WERI-Rb-1 (cell line): ENCODE data around the gene CMSS1.

ENCODE experiments used
- DNase-seq: peaks from one replicate; pipeline ENCODE4 v3.0.0-alpha.2; 2020
- H3K27ac ChIP-seq: fragments of 250-450 bp; sonication (Bioruptor Pico); 2 replicates; pipeline ENCODE4 v1.5.1; 2020; ENCODE audit warnings: mild to moderate bottlenecking, moderate library complexity
- H3K27me3 ChIP-seq: fragments of 250-450 bp; sonication (Bioruptor Pico); 2 replicates; pipeline ENCODE4 v1.5.1; 2021; ENCODE audit warnings: mild to moderate bottlenecking, low read depth, moderate library complexity; ENCODE audit not compliant: insufficient read depth, severe bottlenecking
- H3K36me3 ChIP-seq: fragments of 250-450 bp; sonication (Bioruptor Pico); 2 replicates; pipeline ENCODE4 v1.5.1; 2020; ENCODE audit warnings: mild to moderate bottlenecking, moderate library complexity
- H3K4me3 ChIP-seq: 2 replicates; pipeline ENCODE4 v1.5.1; 2011; ENCODE audit warnings: low read depth, mild to moderate bottlenecking, control low read depth, low read length
- H3K9me3 ChIP-seq: fragments of 250-450 bp; sonication (Bioruptor Pico); 2 replicates; pipeline ENCODE4 v1.5.1; 2021; ENCODE audit warnings: mild to moderate bottlenecking, moderate library complexity; ENCODE audit not compliant: severe bottlenecking
- CTCF ChIP-seq: IDR thresholded peaks from 2 replicates; pipeline ENCODE4 v1.5.1; 2011; ENCODE audit warnings: low read depth, mild to moderate bottlenecking, control low read depth, inconsistent platforms, low read length

Gene CMSS1

DNA sequence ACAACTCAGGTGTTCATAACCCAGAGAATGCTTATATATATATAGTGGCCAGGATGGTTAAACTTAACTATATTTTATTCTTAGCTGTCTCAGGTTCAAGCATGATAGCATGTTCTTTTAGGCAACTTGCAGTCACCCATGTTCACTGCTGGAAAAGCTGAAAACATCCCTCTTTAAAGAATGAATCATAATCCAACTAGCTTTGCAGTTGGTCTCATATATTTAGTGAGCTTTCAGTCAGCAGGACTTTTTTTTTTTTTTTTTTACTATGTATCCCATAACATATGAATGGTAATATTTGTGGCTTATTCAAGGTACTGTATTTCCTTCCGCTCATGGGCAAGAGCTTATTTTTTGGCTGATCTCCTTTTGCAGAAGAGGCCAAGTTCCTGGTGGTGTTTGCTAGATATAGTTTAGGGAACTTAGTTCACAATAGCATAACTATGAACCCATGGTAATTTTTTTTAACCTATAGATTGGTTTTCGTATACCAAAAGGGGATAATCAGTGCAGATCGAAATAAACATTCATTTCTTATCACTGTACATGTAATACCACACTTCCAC, 77.6 kb downstream of the CMSS1 start:
- Histone ChIP-seq H3K9me3 (no peaks in the 10 kb centered on the region), H3K4me3 (no peak overlapping the region), H3K27ac (no peak overlapping the region), H3K27me3 (no peaks in the 10 kb centered on the region), H3K36me3 (no peaks in the 10 kb centered on the region)
- no peak for DNase-seq
- TF ChIP-seq CTCF = no peak

- Histone ChIP-seq H3K27me3 (no peaks in the 10 kb centered on the region), H3K4me3 (no peak overlapping the region), H3K27ac (no peak overlapping the region), H3K36me3 (no peaks in the 10 kb centered on the region), H3K9me3 (no peaks in the 10 kb centered on the region)
- no peak for TF ChIP-seq CTCF
- DNase-seq = no peak
These were observed 78.2 kb downstream of the CMSS1 start for GRCh38 chr3:99895703-99896441.

DNA sequence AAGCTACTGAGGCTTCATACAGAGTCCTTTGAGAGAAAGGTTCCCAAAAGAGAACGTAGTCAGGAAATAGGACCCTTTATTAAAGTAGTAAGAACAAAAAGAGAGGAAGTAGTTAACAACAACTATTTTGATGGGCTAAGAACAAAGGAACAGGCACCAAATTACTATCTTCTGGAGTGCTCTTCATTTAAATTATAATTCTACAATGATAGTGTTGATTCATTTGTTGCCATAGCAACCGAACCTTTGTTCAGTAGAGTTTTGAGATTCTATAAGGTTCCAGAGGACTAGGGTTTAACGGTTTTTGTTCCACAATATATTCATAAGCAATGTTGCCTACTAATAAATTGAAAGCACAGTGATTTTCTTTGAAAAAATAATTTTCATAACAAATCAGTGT, 78.8 kb downstream of the CMSS1 start:
- Histone ChIP-seq H3K27me3 (no peaks in the 10 kb centered on the region), H3K36me3 (no peaks in the 10 kb centered on the region), H3K9me3 (no peaks in the 10 kb centered on the region), H3K4me3 (no peak overlapping the region), H3K27ac (no peak overlapping the region)
- no peak for TF ChIP-seq CTCF
- no peak for DNase-seq

DNA sequence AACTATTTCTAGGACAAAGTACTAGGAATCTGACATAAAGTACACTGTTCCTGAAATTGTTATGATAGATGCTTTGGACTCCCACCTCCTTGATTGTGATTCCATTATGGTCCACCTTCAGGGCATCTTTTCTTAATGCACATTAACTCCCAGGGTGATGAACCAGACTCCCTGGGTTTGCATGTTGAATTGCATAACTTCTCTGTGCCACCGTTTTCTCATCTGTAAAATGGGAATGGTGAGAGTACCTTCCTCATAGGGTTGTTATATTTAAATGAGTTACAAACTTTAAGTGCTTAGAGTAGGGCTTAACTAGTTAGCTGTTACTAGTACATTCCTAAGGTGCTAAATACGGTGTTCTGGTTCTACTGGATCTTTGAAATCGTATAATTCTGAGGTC, 81.9 kb downstream of the CMSS1 start:
- no peaks in the 10 kb centered on the region for H3K36me3 ChIP-seq
- H3K4me3 ChIP-seq = no peak overlapping the region
- no peak for DNase-seq
- H3K27ac ChIP-seq = no peak overlapping the region
- no peaks in the 10 kb centered on the region for H3K9me3 ChIP-seq
- H3K27me3 ChIP-seq = no peaks in the 10 kb centered on the region
- TF ChIP-seq CTCF = no peak

GRCh38 chr3:99900248-99900647, 82.6 kb downstream of the CMSS1 start:
- no peaks in the 10 kb centered on the region for H3K36me3 ChIP-seq
- H3K9me3 ChIP-seq = no peaks in the 10 kb centered on the region
- TF ChIP-seq CTCF = no peak
- DNase-seq = no peak
- no peak overlapping the region for H3K4me3 ChIP-seq
- H3K27me3 ChIP-seq = no peaks in the 10 kb centered on the region
- no peak overlapping the region for H3K27ac ChIP-seq
